GM12878 (cell line): Measurements from ENCODE around the gene PRPSAP2. TPM values are rescaled to one million over a fixed set of nuclear protein-coding genes. Genes with fewer than 3 reads are reported as not detected.

Source experiments
- BCL11A ChIP-seq: IDR thresholded peaks from 2 replicates; pipeline ENCODE4 v1.6.1; 2011; ENCODE audit warnings: low read depth, low read length
- BMI1 ChIP-seq: fragments of 450-650 bp; IDR thresholded peaks from 2 replicates; pipeline ENCODE4 v1.6.1; 2016; ENCODE audit warnings: mild to moderate bottlenecking, moderate library complexity, borderline replicate concordance
- CBX3 ChIP-seq: fragments of 200-600 bp; sonication (generic); IDR thresholded peaks from 2 replicates; pipeline ENCODE4 v1.6.1; 2016; ENCODE audit warnings: low read depth, borderline replicate concordance
- DPF2 ChIP-seq: fragments of 450-650 bp; IDR thresholded peaks from 2 replicates; pipeline ENCODE4 v1.6.1; 2017; ENCODE audit warnings: mild to moderate bottlenecking
- E2F4 ChIP-seq: IDR thresholded peaks from 2 replicates; pipeline ENCODE4 v1.6.1; 2012; ENCODE audit warnings: low read depth, low read length, improper control_type of control experiment
- ETV6 ChIP-seq, 2 experiments: fragments of 450-650 bp in 1 of 2; IDR thresholded peaks in 1 of 2; conservative IDR thresholded peaks in 1 of 2; 2 replicates each; pipeline ENCODE4 v1.6.1; 2014; ENCODE audit warnings: antibody characterized with exemption in 1 of 2, borderline replicate concordance in 1 of 2, low read depth in 1 of 2, mild to moderate bottlenecking in 1 of 2, moderate library complexity in 1 of 2
- GATAD2B ChIP-seq: fragments of 450-650 bp; conservative IDR thresholded peaks from 2 replicates; pipeline ENCODE4 v1.6.1; 2017; ENCODE audit warnings: low read depth, mild to moderate bottlenecking, moderate library complexity
- NBN ChIP-seq: fragments of 450-650 bp; IDR thresholded peaks from 2 replicates; pipeline ENCODE4 v1.6.1; 2016
- NFYA ChIP-seq: IDR thresholded peaks from 2 replicates; pipeline ENCODE4 v1.6.1; 2011; ENCODE audit warnings: low read depth, mild to moderate bottlenecking, low read length, improper control_type of control experiment, borderline replicate concordance
- NR2C1 ChIP-seq: fragments of 450-650 bp; IDR thresholded peaks from 2 replicates; pipeline ENCODE4 v1.6.1; 2017; ENCODE audit warnings: antibody characterized with exemption, mild to moderate bottlenecking, moderate library complexity
- POU2F2 ChIP-seq: IDR thresholded peaks from 3 replicates; pipeline ENCODE4 v1.6.1; 2011; ENCODE audit warnings: low read depth, mild to moderate bottlenecking, low read length, borderline replicate concordance
- RELA ChIP-seq: fragments of 450-650 bp; IDR thresholded peaks from 2 replicates; pipeline ENCODE4 v1.8.0; 2014; ENCODE audit warnings: borderline replicate concordance; ENCODE audit not compliant: partially characterized antibody
- TCF3 ChIP-seq: IDR thresholded peaks from 2 replicates; pipeline ENCODE4 v1.6.1; 2012; ENCODE audit warnings: low read depth, mild to moderate bottlenecking, low read length, borderline replicate concordance; ENCODE audit not compliant: insufficient read depth
- ZBED1 ChIP-seq: IDR thresholded peaks from 2 replicates; pipeline ENCODE4 v1.6.1; 2016; ENCODE audit warnings: borderline replicate concordance
- polyA plus RNA-seq, 11 experiments: library from polyadenylated mRNA; depleted of rRNA in 4 of 11; unstranded in 6 of 11; stranded (reverse) in 5 of 11; fragments of >200 nt; fragmentation: Nextera tagmentation in 4 of 11; fragmentation: Illumina TruSeq in 1 of 11; extraction: Ambion mirVana in 4 of 11; extraction: Trizol in 1 of 11; gene quantifications; 1 replicate in 1 of 11; 2 replicates in 10 of 11; pipeline versions ENCODE4 v1.2.1 to v1.2.3, GENCODE V29; 2011 to 2016; ENCODE audit warnings: inconsistent platforms in 2 of 11, missing spikeins in 2 of 11, low read depth in 1 of 11
- total RNA-seq, 4 experiments: library from RNA; depleted of rRNA in 3 of 4; stranded (reverse); fragments of >200 nt in 3 of 4; fragmentation: Illumina TruSeq in 1 of 4; extraction: Trizol in 1 of 4; gene quantifications; 2 replicates each; pipeline versions ENCODE4 v1.2.1 to v1.2.3, GENCODE V29; 2013 to 2021
- TF ChIP-seq, protein P1 (sequence below): IDR thresholded peaks from 2 replicates; pipeline ENCODE4 v1.6.1; 2011; ENCODE audit warnings: low read depth, mild to moderate bottlenecking, low read length, moderate library complexity, borderline replicate concordance; ENCODE audit errors: extremely low read depth
- TF ChIP-seq, protein P2 (sequence below): fragments of 450-650 bp; IDR thresholded peaks from 2 replicates; pipeline ENCODE4 v1.6.1; 2016; ENCODE audit warnings: mild to moderate bottlenecking
- TF ChIP-seq, protein P3 (sequence below): fragments of 450-650 bp; IDR thresholded peaks from 2 replicates; pipeline ENCODE4 v1.6.1; 2018; ENCODE audit warnings: borderline replicate concordance, mild to moderate bottlenecking; ENCODE audit not compliant: partially characterized antibody
- TF ChIP-seq, protein P4 (sequence below): fragments of 450-650 bp; IDR thresholded peaks from 2 replicates; pipeline ENCODE4 v1.6.1; 2014; ENCODE audit warnings: mild to moderate bottlenecking

Gene PRPSAP2
- total and polyA plus RNA-seq, 10 of the 15 experiments (the other 5 are each of a cell fraction or from before 2014, with no cell fraction given): 33.2 to 102 (median 83.8) TPM

- TF ChIP-seq NFYA (no peak), NBN (peak; percentile 66), TCF3 (0 out of 2 replicates have a peak, but pooled peaks have one; percentile 49), RELA (peak; percentile 46), GATAD2B (no peak), BCL11A (no peak), ETV6 (conservative IDR thresholded peaks at IDR 0.05 in 1 of 2, IDR thresholded peaks at IDR 0.05 in 1 of 2; ENCODE audit: borderline replicate concordance in 1 of 2, low read depth in 1 of 2) (no peak), BMI1 (no peak), POU2F2 (0 out of 3 replicates have a peak, but pooled peaks have one; percentile 65), CBX3 (no peak), ZBED1 (no peak), E2F4 (no peak), DPF2 (no peak), NR2C1 (no peak)
- TF ChIP-seq, protein P1, sequence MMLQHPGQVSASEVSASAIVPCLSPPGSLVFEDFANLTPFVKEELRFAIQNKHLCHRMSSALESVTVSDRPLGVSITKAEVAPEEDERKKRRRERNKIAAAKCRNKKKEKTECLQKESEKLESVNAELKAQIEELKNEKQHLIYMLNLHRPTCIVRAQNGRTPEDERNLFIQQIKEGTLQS: no peak
- TF ChIP-seq, protein P2, sequence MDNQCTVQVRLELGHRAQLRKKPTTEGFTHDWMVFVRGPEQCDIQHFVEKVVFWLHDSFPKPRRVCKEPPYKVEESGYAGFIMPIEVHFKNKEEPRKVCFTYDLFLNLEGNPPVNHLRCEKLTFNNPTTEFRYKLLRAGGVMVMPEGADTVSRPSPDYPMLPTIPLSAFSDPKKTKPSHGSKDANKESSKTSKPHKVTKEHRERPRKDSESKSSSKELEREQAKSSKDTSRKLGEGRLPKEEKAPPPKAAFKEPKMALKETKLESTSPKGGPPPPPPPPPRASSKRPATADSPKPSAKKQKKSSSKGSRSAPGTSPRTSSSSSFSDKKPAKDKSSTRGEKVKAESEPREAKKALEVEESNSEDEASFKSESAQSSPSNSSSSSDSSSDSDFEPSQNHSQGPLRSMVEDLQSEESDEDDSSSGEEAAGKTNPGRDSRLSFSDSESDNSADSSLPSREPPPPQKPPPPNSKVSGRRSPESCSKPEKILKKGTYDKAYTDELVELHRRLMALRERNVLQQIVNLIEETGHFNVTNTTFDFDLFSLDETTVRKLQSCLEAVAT: 0 out of 2 replicates have a peak, but pooled peaks have one; percentile 26
- TF ChIP-seq, protein P3, sequence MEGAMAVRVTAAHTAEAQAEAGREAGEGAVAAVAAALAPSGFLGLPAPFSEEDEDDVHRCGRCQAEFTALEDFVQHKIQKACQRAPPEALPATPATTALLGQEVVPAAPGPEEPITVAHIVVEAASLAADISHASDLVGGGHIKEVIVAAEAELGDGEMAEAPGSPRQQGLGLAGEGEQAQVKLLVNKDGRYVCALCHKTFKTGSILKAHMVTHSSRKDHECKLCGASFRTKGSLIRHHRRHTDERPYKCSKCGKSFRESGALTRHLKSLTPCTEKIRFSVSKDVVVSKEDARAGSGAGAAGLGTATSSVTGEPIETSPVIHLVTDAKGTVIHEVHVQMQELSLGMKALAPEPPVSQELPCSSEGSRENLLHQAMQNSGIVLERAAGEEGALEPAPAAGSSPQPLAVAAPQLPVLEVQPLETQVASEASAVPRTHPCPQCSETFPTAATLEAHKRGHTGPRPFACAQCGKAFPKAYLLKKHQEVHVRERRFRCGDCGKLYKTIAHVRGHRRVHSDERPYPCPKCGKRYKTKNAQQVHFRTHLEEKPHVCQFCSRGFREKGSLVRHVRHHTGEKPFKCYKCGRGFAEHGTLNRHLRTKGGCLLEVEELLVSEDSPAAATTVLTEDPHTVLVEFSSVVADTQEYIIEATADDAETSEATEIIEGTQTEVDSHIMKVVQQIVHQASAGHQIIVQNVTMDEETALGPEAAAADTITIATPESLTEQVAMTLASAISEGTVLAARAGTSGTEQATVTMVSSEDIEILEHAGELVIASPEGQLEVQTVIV: no peak
- TF ChIP-seq, protein P4, sequence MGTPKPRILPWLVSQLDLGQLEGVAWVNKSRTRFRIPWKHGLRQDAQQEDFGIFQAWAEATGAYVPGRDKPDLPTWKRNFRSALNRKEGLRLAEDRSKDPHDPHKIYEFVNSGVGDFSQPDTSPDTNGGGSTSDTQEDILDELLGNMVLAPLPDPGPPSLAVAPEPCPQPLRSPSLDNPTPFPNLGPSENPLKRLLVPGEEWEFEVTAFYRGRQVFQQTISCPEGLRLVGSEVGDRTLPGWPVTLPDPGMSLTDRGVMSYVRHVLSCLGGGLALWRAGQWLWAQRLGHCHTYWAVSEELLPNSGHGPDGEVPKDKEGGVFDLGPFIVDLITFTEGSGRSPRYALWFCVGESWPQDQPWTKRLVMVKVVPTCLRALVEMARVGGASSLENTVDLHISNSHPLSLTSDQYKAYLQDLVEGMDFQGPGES: no peak
These were observed 103.0 kb downstream of the PRPSAP2 start (continued) for GRCh38 chr17:18960803-18961511.
